Measurements from ENCODE around the gene IGFN1. TPM values are rescaled to one million over a fixed set of nuclear protein-coding genes. Genes with fewer than 3 reads are reported as not detected.
A peak's percentile ranks its signal among the peaks of the same experiment; 100 is the strongest.

The IGFN1 gene
- total RNA-seq, 1 donor from 2014 or later: not detected

GRCh38 chr1:201205036-201205435, 14.4 kb downstream of the IGFN1 start:
- intact Hi-C loops (cut with micrococcal nuclease): no loop called here
- no peak overlapping the region for H3K4me3 Mint-ChIP-seq (ENCODE audit: low read depth)
- peaks cover 2% of the 10 kb centered on the region for H3K27me3 Mint-ChIP-seq (ENCODE audit: low read depth)
- H3K36me3 Mint-ChIP-seq (ENCODE audit: low read depth): no peaks in the 10 kb centered on the region
- no peak overlapping the region for H3K27ac Mint-ChIP-seq
- no peak for DNase-seq (ENCODE audit: low spot score)
- no peaks in the 10 kb centered on the region for H3K9me3 Mint-ChIP-seq
- H3K4me1 Mint-ChIP-seq (ENCODE audit: low read depth): no peaks in the 10 kb centered on the region

- peaks cover 7% of the 10 kb centered on the region for H3K27me3 Mint-ChIP-seq (ENCODE audit: low read depth)
- intact Hi-C loops (cut with micrococcal nuclease): no loop called here
- H3K4me3 Mint-ChIP-seq (ENCODE audit: low read depth): no peak overlapping the region
- H3K9me3 Mint-ChIP-seq: no peaks in the 10 kb centered on the region
- H3K4me1 Mint-ChIP-seq (ENCODE audit: low read depth): no peaks in the 10 kb centered on the region
- H3K36me3 Mint-ChIP-seq (ENCODE audit: low read depth): no peaks in the 10 kb centered on the region
- DNase-seq (ENCODE audit: low spot score): no peak
- no peak overlapping the region for H3K27ac Mint-ChIP-seq
These were observed 15.6 kb downstream of the IGFN1 start for GRCh38 chr1:201206176-201206575.

DNA sequence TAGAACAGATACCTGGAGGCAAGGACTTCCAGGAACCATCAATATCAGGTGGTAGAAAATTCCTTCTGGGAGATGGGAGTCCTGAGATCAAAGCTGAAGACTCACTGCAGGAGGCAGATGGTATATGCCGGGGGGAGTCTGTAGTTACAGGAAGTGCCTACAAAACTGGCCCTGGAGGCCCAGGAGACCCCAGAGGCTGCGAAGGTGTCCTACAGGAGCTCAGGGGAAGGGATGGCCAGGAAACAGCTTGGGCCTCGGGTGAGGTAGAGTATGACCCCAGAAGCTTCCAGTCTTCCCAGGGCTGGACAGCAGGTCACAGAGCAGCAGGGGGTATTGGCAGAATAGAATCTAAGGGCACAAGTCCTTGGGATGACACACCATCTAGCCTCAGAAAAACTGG, 16.4 kb downstream of the IGFN1 start:
- intact Hi-C loops (cut with micrococcal nuclease): no loop called here
- Mint-ChIP-seq H3K4me1 (ENCODE audit: low read depth) (no peaks in the 10 kb centered on the region), H3K36me3 (ENCODE audit: low read depth) (no peaks in the 10 kb centered on the region), H3K4me3 (ENCODE audit: low read depth) (no peak overlapping the region), H3K27me3 (ENCODE audit: low read depth) (peaks cover 7% of the 10 kb centered on the region), H3K9me3 (no peaks in the 10 kb centered on the region), H3K27ac (no peak overlapping the region)
- DNase-seq (ENCODE audit: low spot score): no peak

DNA sequence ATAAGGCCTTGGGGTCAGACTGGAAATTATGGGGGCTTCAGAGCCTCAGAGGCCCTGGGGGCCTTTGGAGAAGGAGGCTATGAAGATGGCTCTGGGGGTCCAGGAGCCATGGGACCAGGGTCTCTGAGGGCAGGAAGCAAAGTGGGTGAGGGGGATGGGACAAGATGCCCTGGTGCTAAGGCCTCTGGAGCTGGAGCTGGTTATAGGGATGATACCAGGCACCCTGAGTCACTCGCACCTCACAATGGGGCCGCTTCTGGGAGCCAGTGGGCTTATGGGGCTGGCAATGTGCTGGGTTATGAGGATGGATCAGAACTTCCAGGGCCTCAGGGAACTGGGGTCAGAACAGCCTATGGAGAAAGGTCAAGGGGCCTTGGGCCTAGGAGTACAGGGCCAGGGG, 17.6 kb downstream of the IGFN1 start:
- intact Hi-C loops (cut with micrococcal nuclease): no loop called here
- Mint-ChIP-seq H3K27ac (no peak overlapping the region), H3K4me3 (ENCODE audit: low read depth) (no peak overlapping the region), H3K9me3 (no peaks in the 10 kb centered on the region), H3K4me1 (ENCODE audit: low read depth) (no peaks in the 10 kb centered on the region), H3K36me3 (ENCODE audit: low read depth) (no peaks in the 10 kb centered on the region), H3K27me3 (ENCODE audit: low read depth) (peaks cover 7% of the 10 kb centered on the region)
- no peak for DNase-seq (ENCODE audit: low spot score)

DNA sequence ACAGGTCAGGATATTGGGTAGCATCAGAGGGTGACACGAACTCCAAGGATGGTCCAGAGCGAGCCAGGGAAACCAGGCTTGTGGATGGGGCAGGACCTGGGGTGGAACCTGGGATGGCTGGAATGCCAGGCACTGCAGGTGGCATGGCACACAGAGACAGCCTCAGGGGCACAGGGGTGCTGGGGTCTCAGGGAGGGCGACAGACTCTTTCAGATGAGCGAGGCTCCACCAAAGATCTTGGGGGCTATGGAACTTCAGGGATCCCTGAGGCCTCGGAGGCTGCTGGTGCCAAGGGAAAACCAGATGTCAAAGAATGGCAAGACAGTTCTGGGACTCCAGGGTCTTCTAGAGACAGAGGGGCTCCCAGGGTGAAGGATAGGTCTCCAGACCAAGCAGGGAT, 21.4 kb downstream of the IGFN1 start:
- Mint-ChIP-seq H3K27ac (no peak overlapping the region), H3K4me1 (ENCODE audit: low read depth) (no peaks in the 10 kb centered on the region), H3K9me3 (no peaks in the 10 kb centered on the region), H3K36me3 (ENCODE audit: low read depth) (no peaks in the 10 kb centered on the region), H3K27me3 (ENCODE audit: low read depth) (peaks cover 7% of the 10 kb centered on the region), H3K4me3 (ENCODE audit: low read depth) (no peak overlapping the region)
- intact Hi-C loops (cut with micrococcal nuclease): no loop called here
- DNase-seq (ENCODE audit: low spot score): no peak

GRCh38 chr1:201212461-201213055, 21.9 kb downstream of the IGFN1 start:
- H3K4me1 Mint-ChIP-seq (ENCODE audit: low read depth): no peaks in the 10 kb centered on the region
- intact Hi-C loops (cut with micrococcal nuclease): no loop called here
- H3K4me3 Mint-ChIP-seq (ENCODE audit: low read depth): no peak overlapping the region
- DNase-seq (ENCODE audit: low spot score): no peak
- peaks cover 7% of the 10 kb centered on the region for H3K27me3 Mint-ChIP-seq (ENCODE audit: low read depth)
- H3K27ac Mint-ChIP-seq: no peak overlapping the region
- H3K36me3 Mint-ChIP-seq (ENCODE audit: low read depth): no peaks in the 10 kb centered on the region
- H3K9me3 Mint-ChIP-seq: no peaks in the 10 kb centered on the region

DNA sequence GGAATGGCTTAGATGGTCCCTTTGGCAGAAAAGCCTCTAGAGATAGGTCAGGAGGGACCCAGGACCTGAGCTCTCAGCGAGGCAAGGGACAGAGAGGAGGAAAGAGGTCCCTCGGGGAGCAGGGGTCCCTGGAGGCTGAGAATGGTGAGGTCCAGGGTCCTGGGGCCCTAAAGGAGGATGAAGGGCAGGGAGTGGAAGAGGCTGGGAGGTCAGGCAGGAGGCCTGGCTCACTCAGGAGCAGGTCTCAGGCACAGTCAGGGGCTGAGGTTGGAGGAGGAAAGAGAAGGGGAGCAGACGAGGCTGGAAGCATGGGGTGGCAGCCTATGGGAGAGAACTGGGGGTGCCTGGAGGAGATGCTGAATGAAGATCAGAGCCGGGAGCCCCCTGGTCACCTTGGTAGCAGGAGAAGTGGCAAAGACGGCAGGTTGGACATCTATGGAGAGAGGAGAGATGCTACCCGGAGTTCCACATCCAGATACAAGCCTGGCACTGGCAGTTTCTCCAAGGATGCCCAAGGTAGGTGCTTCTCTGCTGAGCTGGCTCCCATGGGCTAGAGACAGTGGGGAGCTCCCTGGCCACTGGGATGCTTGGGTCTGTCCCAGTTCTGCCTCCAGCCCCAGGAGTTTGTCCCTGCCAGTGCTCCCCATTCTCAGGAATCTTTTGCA, 22.6 kb downstream of the IGFN1 start:
- H3K27ac Mint-ChIP-seq: no peak overlapping the region
- H3K27me3 Mint-ChIP-seq (ENCODE audit: low read depth): peaks cover 7% of the 10 kb centered on the region
- H3K9me3 Mint-ChIP-seq: no peaks in the 10 kb centered on the region
- H3K4me1 Mint-ChIP-seq (ENCODE audit: low read depth): no peaks in the 10 kb centered on the region
- no peak for DNase-seq (ENCODE audit: low spot score)
- no peak overlapping the region for H3K4me3 Mint-ChIP-seq (ENCODE audit: low read depth)
- intact Hi-C loops (cut with micrococcal nuclease): no loop called here
- no peaks in the 10 kb centered on the region for H3K36me3 Mint-ChIP-seq (ENCODE audit: low read depth)

- Mint-ChIP-seq H3K27me3 (ENCODE audit: low read depth) (peaks cover 7% of the 10 kb centered on the region), H3K36me3 (ENCODE audit: low read depth) (no peaks in the 10 kb centered on the region), H3K4me1 (ENCODE audit: low read depth) (no peaks in the 10 kb centered on the region), H3K4me3 (ENCODE audit: low read depth) (no peak overlapping the region), H3K27ac (no peak overlapping the region), H3K9me3 (no peaks in the 10 kb centered on the region)
- intact Hi-C loops (cut with micrococcal nuclease): no loop called here
- no peak for DNase-seq (ENCODE audit: low spot score)
These were observed 23.3 kb downstream of the IGFN1 start for GRCh38 chr1:201213926-201214325.

DNA sequence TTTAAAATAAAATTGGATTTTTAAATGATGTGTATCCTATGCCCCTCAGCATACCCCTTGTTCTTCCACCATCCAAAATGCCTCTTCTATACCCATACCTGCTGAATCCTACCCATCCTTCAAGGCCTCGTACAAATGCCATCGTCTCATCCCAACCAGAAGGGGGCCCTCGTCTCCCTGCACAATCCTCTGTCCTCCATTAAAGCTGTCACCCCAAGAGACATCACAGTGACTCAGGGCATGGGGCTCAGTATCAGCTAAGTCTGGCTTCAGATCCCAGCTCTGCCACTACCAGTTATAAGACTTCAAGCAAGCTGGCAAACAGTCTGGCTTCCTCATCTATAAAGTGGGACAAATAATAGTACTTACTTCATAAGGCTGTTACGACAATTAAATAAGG, 23.8 kb downstream of the IGFN1 start:
- no peaks in the 10 kb centered on the region for H3K9me3 Mint-ChIP-seq
- DNase-seq (ENCODE audit: low spot score): no peak
- no peaks in the 10 kb centered on the region for H3K4me1 Mint-ChIP-seq (ENCODE audit: low read depth)
- peaks cover 6% of the 10 kb centered on the region for H3K27me3 Mint-ChIP-seq (ENCODE audit: low read depth)
- no peak overlapping the region for H3K4me3 Mint-ChIP-seq (ENCODE audit: low read depth)
- no peak overlapping the region for H3K27ac Mint-ChIP-seq
- H3K36me3 Mint-ChIP-seq (ENCODE audit: low read depth): no peaks in the 10 kb centered on the region
- intact Hi-C loops (cut with micrococcal nuclease): no loop called here

- no peak overlapping the region for H3K27ac Mint-ChIP-seq
- no peaks in the 10 kb centered on the region for H3K36me3 Mint-ChIP-seq (ENCODE audit: low read depth)
- H3K27me3 Mint-ChIP-seq (ENCODE audit: low read depth): peaks cover 5% of the 10 kb centered on the region
- intact Hi-C loops (cut with micrococcal nuclease): no loop called here
- no peak overlapping the region for H3K4me3 Mint-ChIP-seq (ENCODE audit: low read depth)
- H3K4me1 Mint-ChIP-seq (ENCODE audit: low read depth): no peaks in the 10 kb centered on the region
- no peak for DNase-seq (ENCODE audit: low spot score)
- H3K9me3 Mint-ChIP-seq: no peaks in the 10 kb centered on the region
These were observed 24.3 kb downstream of the IGFN1 start for GRCh38 chr1:201214886-201215285.

DNA sequence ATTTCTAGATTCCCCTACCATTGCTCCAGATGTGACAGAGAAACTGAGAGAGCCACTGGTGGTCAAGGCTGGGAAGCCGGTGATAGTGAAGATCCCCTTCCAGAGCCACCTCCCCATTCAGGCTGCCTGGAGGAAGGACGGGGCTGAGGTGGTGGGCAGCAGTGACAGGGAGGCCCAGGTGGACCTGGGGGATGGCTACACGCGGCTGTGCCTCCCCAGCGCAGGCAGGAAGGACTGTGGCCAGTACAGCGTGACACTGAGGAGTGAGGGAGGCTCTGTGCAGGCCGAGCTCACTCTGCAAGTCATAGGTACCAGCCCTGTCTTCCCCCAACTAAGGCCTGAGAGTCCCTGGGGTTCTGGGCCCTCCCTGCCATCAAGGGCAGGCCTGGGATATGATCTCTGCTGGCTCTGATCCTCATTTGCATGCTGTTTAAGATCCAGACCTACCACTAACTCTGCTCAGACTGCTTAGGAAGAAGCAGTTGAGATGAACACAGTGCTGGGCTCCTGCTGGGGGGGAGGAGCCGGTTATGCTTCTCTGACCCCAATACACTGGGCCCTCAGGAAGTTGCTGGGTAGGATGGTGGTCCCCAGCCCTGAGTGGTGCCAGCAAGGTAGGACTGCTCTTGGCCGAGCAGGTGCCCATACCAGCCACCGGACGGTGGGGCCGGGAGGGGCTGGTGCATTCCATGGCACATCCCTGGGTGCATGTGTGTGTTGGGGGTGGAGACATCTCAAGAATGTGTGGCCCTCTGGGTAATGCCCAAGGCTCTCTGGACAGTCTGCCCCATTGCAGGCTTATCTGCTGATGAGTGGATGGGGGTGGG, 25.1 kb downstream of the IGFN1 start:
- Mint-ChIP-seq H3K27ac (no peak overlapping the region), H3K9me3 (no peaks in the 10 kb centered on the region), H3K4me3 (ENCODE audit: low read depth) (no peak overlapping the region), H3K27me3 (ENCODE audit: low read depth) (peaks cover 4% of the 10 kb centered on the region), H3K36me3 (ENCODE audit: low read depth) (no peaks in the 10 kb centered on the region), H3K4me1 (ENCODE audit: low read depth) (no peaks in the 10 kb centered on the region)
- intact Hi-C loops (cut with micrococcal nuclease): no loop called here
- no peak for DNase-seq (ENCODE audit: low spot score)

DNA sequence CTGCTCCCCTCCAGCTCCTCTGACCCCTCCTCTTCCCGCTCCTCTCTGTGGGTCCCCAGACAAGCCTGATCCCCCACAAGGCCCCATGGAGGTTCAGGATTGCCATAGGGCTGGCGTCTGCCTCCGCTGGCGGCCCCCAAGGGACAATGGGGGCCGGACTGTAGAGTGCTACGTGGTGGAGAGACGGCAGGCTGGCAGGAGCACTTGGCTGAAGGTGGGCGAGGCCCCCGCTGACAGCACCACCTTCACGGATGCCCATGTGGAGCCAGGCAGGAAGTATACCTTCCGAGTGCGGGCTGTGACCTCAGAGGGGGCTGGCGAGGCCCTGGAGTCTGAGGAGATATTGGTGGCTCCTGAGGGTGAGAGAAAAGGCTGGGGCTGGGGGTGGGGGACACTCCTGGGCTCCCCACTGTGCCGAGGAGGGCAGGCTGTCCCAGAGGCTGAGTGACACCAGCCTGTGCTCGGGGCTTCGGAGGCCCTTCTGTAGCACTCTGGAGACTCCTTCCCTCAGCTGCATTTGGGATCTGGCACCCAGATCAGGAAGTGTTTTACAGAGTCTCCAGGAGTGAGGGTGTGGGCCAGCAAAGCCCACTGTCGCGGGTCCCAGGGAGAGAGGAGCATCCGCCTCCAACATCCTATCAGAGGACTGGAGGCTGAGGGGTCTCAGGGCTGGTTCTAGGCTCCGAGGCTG, 25.9 kb downstream of the IGFN1 start:
- DNase-seq (ENCODE audit: low spot score): no peak
- intact Hi-C loops (cut with micrococcal nuclease): no loop called here
- Mint-ChIP-seq H3K4me3 (ENCODE audit: low read depth) (no peak overlapping the region), H3K36me3 (ENCODE audit: low read depth) (no peaks in the 10 kb centered on the region), H3K27me3 (ENCODE audit: low read depth) (no peaks in the 10 kb centered on the region), H3K27ac (no peak overlapping the region), H3K4me1 (ENCODE audit: low read depth) (no peaks in the 10 kb centered on the region), H3K9me3 (no peaks in the 10 kb centered on the region)

DNA sequence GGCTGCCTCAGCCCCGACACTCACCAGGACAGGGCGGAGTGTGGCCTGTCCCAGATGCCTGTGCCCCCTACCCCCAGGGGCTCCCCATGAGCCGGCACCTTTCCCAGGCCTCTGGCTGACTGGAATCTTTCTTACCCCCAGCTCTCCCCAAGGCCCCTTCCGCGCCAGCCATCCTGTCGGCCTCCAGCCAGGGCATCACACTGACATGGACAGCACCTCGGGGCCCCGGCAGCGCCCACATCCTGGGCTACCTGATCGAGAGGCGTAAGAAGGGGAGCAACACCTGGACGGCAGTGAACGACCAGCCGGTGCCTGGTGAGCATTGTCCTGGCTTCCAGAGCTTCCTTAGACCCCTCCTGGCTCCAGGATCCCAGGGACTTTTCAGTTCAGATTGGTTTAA, 26.5 kb downstream of the IGFN1 start:
- Mint-ChIP-seq H3K27me3 (ENCODE audit: low read depth) (no peaks in the 10 kb centered on the region), H3K4me3 (ENCODE audit: low read depth) (no peak overlapping the region), H3K27ac (no peak overlapping the region), H3K4me1 (ENCODE audit: low read depth) (no peaks in the 10 kb centered on the region), H3K36me3 (ENCODE audit: low read depth) (no peaks in the 10 kb centered on the region), H3K9me3 (no peaks in the 10 kb centered on the region)
- DNase-seq (ENCODE audit: low spot score): peak; percentile 2
- intact Hi-C loops (cut with micrococcal nuclease): no loop called here

Measured in activated T-helper 2 cell treated with anti-CD3 and anti-CD28 coated beads, Interferon-gamma antibody, Interleukin-2, Interleukin-4, amounts not matched to agents 10 μg/mL and 5 μg/mL and 100 μg/mL, durations not matched to agents 14 hours and 24 hours and 36 hours (primary cell).